Activated naive CD8-positive, alpha-beta T cell treated with anti-CD3 and anti-CD28 coated beads, Interleukin-2, amount 10 ng/mL, durations not matched to agents 7 days and 5 days (primary cell): Measurements from ENCODE around the gene NR5A2. TPM values are rescaled to one million over a fixed set of nuclear protein-coding genes. Genes with fewer than 3 reads are reported as not detected.

Experiments used
- ATAC-seq: fragments of 150-1000 bp; cut with Tn5 transposase; one replicate; pipeline ENCODE4 v1.10.0; 2021; ENCODE audit warnings: low read depth, moderate library complexity
- POLR2A ChIA-PET: fragments of 350-600 bp; sonication (Branson Sonifier 250); formaldehyde crosslinking; loops from one replicate; lab custom pipeline; 2021; ENCODE audit warnings: antibody characterized with exemption; lab: Charles Lee
- DNase-seq: peaks from one replicate; pipeline ENCODE4 v3.0.0; 2021
- H3K27ac Mint-ChIP-seq: one replicate; pipeline ENCODE4 v1.8.0; 2022; ENCODE audit warnings: mild to moderate bottlenecking, mixed read lengths
- H3K27me3 Mint-ChIP-seq: one replicate; pipeline ENCODE4 v1.8.0; 2022; ENCODE audit warnings: mild to moderate bottlenecking, moderate library complexity, mixed read lengths
- H3K36me3 Mint-ChIP-seq: one replicate; pipeline ENCODE4 v1.8.0; 2021; ENCODE audit warnings: mild to moderate bottlenecking, mixed read lengths
- H3K4me1 Mint-ChIP-seq: one replicate; pipeline ENCODE4 v1.8.0; 2021; ENCODE audit warnings: mixed read lengths
- H3K4me3 Mint-ChIP-seq: one replicate; pipeline ENCODE4 v1.8.0; 2022; ENCODE audit warnings: mild to moderate bottlenecking, moderate library complexity, mixed read lengths
- H3K9me3 Mint-ChIP-seq: one replicate; pipeline ENCODE4 v1.8.0; 2021; ENCODE audit warnings: mixed read lengths
- total RNA-seq, 2 experiments: library from RNA; stranded (reverse); gene quantifications; one replicate each; pipeline ENCODE4 v1.2.3, GENCODE V29; 2021

NR5A2 gene
- total RNA-seq = not detected

GRCh38 chr1:200027264-200027823 is at the start of gene NR5A2:
Gene NR5A2 (plus strand): TSS chr1:200027710. CDS start chr1:200027848, 138 bp downstream.
- ATAC-seq (no peak), DNase-seq (no peak)
- H3K27me3 Mint-ChIP-seq = peaks cover 59% of the 10 kb centered on the region
- peaks cover 4% of the 10 kb centered on the region for H3K4me1 Mint-ChIP-seq
- H3K27ac Mint-ChIP-seq = no peak within 1 kb of the TSS
- no peaks in the 10 kb centered on the region for H3K9me3 Mint-ChIP-seq
- POLR2A ChIA-PET = no interaction called here
- peak within 1 kb of the TSS; percentile 78 for H3K4me3 Mint-ChIP-seq
- no peaks in the 10 kb centered on the region for H3K36me3 Mint-ChIP-seq

- DNase-seq (no peak), ATAC-seq (no peak)
- H3K27ac Mint-ChIP-seq = no peak overlapping the region
- H3K9me3 Mint-ChIP-seq = no peaks in the 10 kb centered on the region
- no peaks in the 10 kb centered on the region for H3K4me1 Mint-ChIP-seq
- H3K4me3 Mint-ChIP-seq = no peak overlapping the region
- POLR2A ChIA-PET = no interaction called here
- peaks cover 16% of the 10 kb centered on the region for H3K27me3 Mint-ChIP-seq
- H3K36me3 Mint-ChIP-seq = no peaks in the 10 kb centered on the region
Observed at GRCh38 chr1:199978408-199978940, 49.0 kb upstream of the NR5A2 start.

GRCh38 chr1:199979071-199979470 is 48.4 kb upstream of the NR5A2 start:
- Mint-ChIP-seq H3K4me1 (no peaks in the 10 kb centered on the region), H3K27me3 (peaks cover 13% of the 10 kb centered on the region)
- POLR2A ChIA-PET = no interaction called here

GRCh38 chr1:199981584-199981983 is 45.9 kb upstream of the NR5A2 start:
- POLR2A ChIA-PET = no interaction called here
- DNase-seq (no peak), ATAC-seq (no peak)
- Mint-ChIP-seq H3K9me3 (no peaks in the 10 kb centered on the region), H3K27me3 (peaks cover 6% of the 10 kb centered on the region), H3K36me3 (no peaks in the 10 kb centered on the region), H3K4me1 (no peaks in the 10 kb centered on the region), H3K27ac (no peak overlapping the region), H3K4me3 (no peak overlapping the region)

More at GRCh38 chr1:199979071-199979470, 48.4 kb upstream of the NR5A2 start:
- H3K36me3 Mint-ChIP-seq = no peaks in the 10 kb centered on the region
- no peak overlapping the region for H3K4me3 Mint-ChIP-seq
- ATAC-seq (no peak), DNase-seq (no peak)
- H3K9me3 Mint-ChIP-seq = no peaks in the 10 kb centered on the region
- no peak overlapping the region for H3K27ac Mint-ChIP-seq

- Mint-ChIP-seq H3K36me3 (no peaks in the 10 kb centered on the region), H3K4me3 (no peak overlapping the region), H3K27me3 (peaks cover 6% of the 10 kb centered on the region), H3K9me3 (no peaks in the 10 kb centered on the region), H3K27ac (no peak overlapping the region), H3K4me1 (no peaks in the 10 kb centered on the region)
- ATAC-seq (no peak), DNase-seq (no peak)
- POLR2A ChIA-PET = interaction anchor here (0.7 kb wide), 1 partner anchor 14 kb away, joined by 3 read pairs; no protein-coding TSS in a partner anchor
Observed at GRCh38 chr1:199982606-199983005, 44.9 kb upstream of the NR5A2 start.

- Mint-ChIP-seq H3K36me3 (no peaks in the 10 kb centered on the region), H3K27ac (no peak overlapping the region), H3K27me3 (peaks cover 2% of the 10 kb centered on the region), H3K4me3 (no peak overlapping the region), H3K9me3 (no peaks in the 10 kb centered on the region), H3K4me1 (no peaks in the 10 kb centered on the region)
- ATAC-seq = no peak
- no peak for DNase-seq
- POLR2A ChIA-PET = no interaction called here
Observed at GRCh38 chr1:199983531-199983930, 44.0 kb upstream of the NR5A2 start.

GRCh38 chr1:199995096-199995685 is 32.3 kb upstream of the NR5A2 start:
- no peak overlapping the region for H3K4me3 Mint-ChIP-seq
- H3K9me3 Mint-ChIP-seq = no peaks in the 10 kb centered on the region
- peaks cover 18% of the 10 kb centered on the region for H3K27me3 Mint-ChIP-seq
- POLR2A ChIA-PET = no interaction called here
- no peaks in the 10 kb centered on the region for H3K4me1 Mint-ChIP-seq
- no peak for DNase-seq
- no peak for ATAC-seq
- no peak overlapping the region for H3K27ac Mint-ChIP-seq
- H3K36me3 Mint-ChIP-seq = no peaks in the 10 kb centered on the region

- H3K36me3 Mint-ChIP-seq = no peaks in the 10 kb centered on the region
- H3K27me3 Mint-ChIP-seq = peaks cover 10% of the 10 kb centered on the region
- no peaks in the 10 kb centered on the region for H3K4me1 Mint-ChIP-seq
- no peak for DNase-seq
- H3K4me3 Mint-ChIP-seq = no peak overlapping the region
- POLR2A ChIA-PET = no interaction called here
- no peak overlapping the region for H3K27ac Mint-ChIP-seq
- H3K9me3 Mint-ChIP-seq = no peaks in the 10 kb centered on the region
- ATAC-seq = no peak
Observed at GRCh38 chr1:200005165-200005564, 22.3 kb upstream of the NR5A2 start.

GRCh38 chr1:200006711-200007110 is 20.8 kb upstream of the NR5A2 start:
- no peak overlapping the region for H3K4me3 Mint-ChIP-seq
- peaks cover 10% of the 10 kb centered on the region for H3K27me3 Mint-ChIP-seq
- POLR2A ChIA-PET = no interaction called here
- no peaks in the 10 kb centered on the region for H3K36me3 Mint-ChIP-seq
- H3K9me3 Mint-ChIP-seq = no peaks in the 10 kb centered on the region
- ATAC-seq (no peak), DNase-seq (no peak)
- no peak overlapping the region for H3K27ac Mint-ChIP-seq
- no peaks in the 10 kb centered on the region for H3K4me1 Mint-ChIP-seq

- ATAC-seq (no peak), DNase-seq (no peak)
- no peak overlapping the region for H3K27ac Mint-ChIP-seq
- H3K36me3 Mint-ChIP-seq = no peaks in the 10 kb centered on the region
- H3K9me3 Mint-ChIP-seq = no peaks in the 10 kb centered on the region
- H3K4me1 Mint-ChIP-seq = no peaks in the 10 kb centered on the region
- H3K27me3 Mint-ChIP-seq = peaks cover 17% of the 10 kb centered on the region
- H3K4me3 Mint-ChIP-seq = no peak overlapping the region
- POLR2A ChIA-PET = no interaction called here
Observed at GRCh38 chr1:200015811-200016210, 11.7 kb upstream of the NR5A2 start.

GRCh38 chr1:200021577-200022238 is 5.8 kb upstream of the NR5A2 start:
- Mint-ChIP-seq H3K9me3 (no peaks in the 10 kb centered on the region), H3K36me3 (no peaks in the 10 kb centered on the region), H3K4me1 (no peaks in the 10 kb centered on the region), H3K27ac (no peak overlapping the region), H3K27me3 (peaks cover 26% of the 10 kb centered on the region), H3K4me3 (no peak overlapping the region)
- ATAC-seq (no peak), DNase-seq (no peak)
- POLR2A ChIA-PET = no interaction called here

GRCh38 chr1:200022239-200022804 is 5.2 kb upstream of the NR5A2 start:
- no peak for DNase-seq
- no peaks in the 10 kb centered on the region for H3K9me3 Mint-ChIP-seq
- no peak overlapping the region for H3K27ac Mint-ChIP-seq
- no peaks in the 10 kb centered on the region for H3K4me1 Mint-ChIP-seq
- no peaks in the 10 kb centered on the region for H3K36me3 Mint-ChIP-seq
- peaks cover 28% of the 10 kb centered on the region for H3K27me3 Mint-ChIP-seq
- no peak for ATAC-seq
- H3K4me3 Mint-ChIP-seq = no peak overlapping the region
- POLR2A ChIA-PET = no interaction called here

GRCh38 chr1:200028586-200029034 is 1.1 kb downstream of the NR5A2 start:
- Mint-ChIP-seq H3K36me3 (no peaks in the 10 kb centered on the region), H3K4me1 (peaks cover 4% of the 10 kb centered on the region), H3K9me3 (no peaks in the 10 kb centered on the region), H3K27me3 (peaks cover 58% of the 10 kb centered on the region), H3K27ac (no peak overlapping the region), H3K4me3 (peak overlapping the region; percentile 78)
- DNase-seq (no peak), ATAC-seq (no peak)
- POLR2A ChIA-PET = no interaction called here
